H9 (cell line): ENCODE results near the gene FARS2. TPM values are rescaled to one million over a fixed set of nuclear protein-coding genes. Genes with fewer than 3 reads are reported as not detected.

ENCODE experiments used
- DNase-seq: peaks from one replicate; pipeline ENCODE4 v3.0.0-alpha.2; 2017
- H2AFZ ChIP-seq: one replicate; pipeline ENCODE4 v1.6.1; 2013; ENCODE audit warnings: mild to moderate bottlenecking, low read length, control low read depth, moderate library complexity
- H2AK5ac ChIP-seq: 2 replicates; pipeline ENCODE4 v1.6.1; 2013; ENCODE audit warnings: low read length, control low read depth, mixed read lengths; ENCODE audit not compliant: insufficient read length
- H2BK120ac ChIP-seq: one replicate; pipeline ENCODE4 v1.6.1; 2013; ENCODE audit warnings: low read depth, mild to moderate bottlenecking, low read length, control low read depth, inconsistent platforms; ENCODE audit not compliant: poor library complexity, severe bottlenecking
- H2BK12ac ChIP-seq: 2 replicates; pipeline ENCODE4 v1.6.1; 2013; ENCODE audit warnings: low read length, control low read depth, mixed read lengths, low read depth; ENCODE audit not compliant: insufficient read length
- H2BK15ac ChIP-seq: 2 replicates; pipeline ENCODE4 v1.6.1; 2013; ENCODE audit warnings: low read depth, low read length, control low read depth
- H2BK20ac ChIP-seq: one replicate; pipeline ENCODE4 v1.6.1; 2013; ENCODE audit warnings: low read depth, mild to moderate bottlenecking, low read length, control low read depth, inconsistent platforms; ENCODE audit not compliant: poor library complexity, severe bottlenecking
- H2BK5ac ChIP-seq: 2 replicates; pipeline ENCODE4 v1.6.1; 2013; ENCODE audit warnings: low read length, control low read depth, mixed read lengths; ENCODE audit not compliant: insufficient read length
- H3K14ac ChIP-seq: 2 replicates; pipeline ENCODE4 v1.6.1; 2013; ENCODE audit warnings: low read length, control low read depth; ENCODE audit not compliant: insufficient read depth
- H3K18ac ChIP-seq: 2 replicates; pipeline ENCODE4 v1.6.1; 2013; ENCODE audit warnings: low read depth, mild to moderate bottlenecking, mixed read lengths, low read length, control low read depth; ENCODE audit not compliant: insufficient read length
- H3K23ac ChIP-seq: 2 replicates; pipeline ENCODE4 v1.6.1; 2013; ENCODE audit warnings: low read length, control low read depth, mixed read lengths, low read depth; ENCODE audit not compliant: insufficient read length
- H3K23me2 ChIP-seq: 2 replicates; pipeline ENCODE4 v1.6.1; 2013; ENCODE audit warnings: low read depth, mild to moderate bottlenecking, mixed read lengths, low read length, control low read depth; ENCODE audit not compliant: insufficient read length, poor library complexity, severe bottlenecking
- H3K27ac ChIP-seq: 2 replicates; pipeline ENCODE4 v1.5.1; 2013; ENCODE audit warnings: low read length, control low read depth, mixed read lengths, low read depth; ENCODE audit not compliant: insufficient read length
- H3K27me3 ChIP-seq: 2 replicates; pipeline ENCODE4 v1.6.1; 2013; ENCODE audit warnings: low read length, control low read depth, inconsistent platforms; ENCODE audit not compliant: insufficient read depth
- H3K4ac ChIP-seq: 2 replicates; pipeline ENCODE4 v1.6.1; 2013; ENCODE audit warnings: low read depth, mild to moderate bottlenecking, control low read depth, inconsistent platforms, low read length, moderate library complexity
- H3K4me1 ChIP-seq: 2 replicates; pipeline ENCODE4 v1.6.1; 2013; ENCODE audit warnings: low read length, control low read depth, inconsistent platforms; ENCODE audit not compliant: insufficient read depth
- H3K4me2 ChIP-seq: 2 replicates; pipeline ENCODE4 v1.6.1; 2013; ENCODE audit warnings: low read length, control low read depth, mixed read lengths; ENCODE audit not compliant: insufficient read length, insufficient read depth
- H3K56ac ChIP-seq: 2 replicates; pipeline ENCODE4 v1.6.1; 2013; ENCODE audit warnings: low read depth, mild to moderate bottlenecking, mixed read lengths, low read length, control low read depth; ENCODE audit not compliant: insufficient read length
- H3K79me1 ChIP-seq: 2 replicates; pipeline ENCODE4 v1.6.1; 2013; ENCODE audit warnings: low read depth, mild to moderate bottlenecking, moderate library complexity, low read length, control low read depth, inconsistent platforms; ENCODE audit not compliant: insufficient read depth, poor library complexity, severe bottlenecking
- H3K79me2 ChIP-seq: 2 replicates; pipeline ENCODE4 v1.6.1; 2013; ENCODE audit warnings: low read length, control low read depth, inconsistent platforms; ENCODE audit not compliant: insufficient read depth
- H3K9ac ChIP-seq: 2 replicates; pipeline ENCODE4 v1.6.1; 2013; ENCODE audit warnings: low read length, control low read depth, mixed read lengths; ENCODE audit not compliant: insufficient read length; ENCODE audit errors: extremely low read depth
- H3K9me3 ChIP-seq: one replicate; pipeline ENCODE4 v1.6.1; 2013; ENCODE audit warnings: low read depth, low read length, inconsistent platforms; ENCODE audit not compliant: control insufficient read depth
- H3T11ph ChIP-seq: one replicate; pipeline ENCODE4 v1.6.1; 2013; ENCODE audit warnings: mild to moderate bottlenecking, low read length, control low read depth, inconsistent platforms
- H4K20me1 ChIP-seq: one replicate; pipeline ENCODE4 v1.6.1; 2013; ENCODE audit not compliant: control insufficient read depth, insufficient read length, insufficient read depth
- H4K5ac ChIP-seq: 2 replicates; pipeline ENCODE4 v1.6.1; 2013; ENCODE audit warnings: low read depth, mild to moderate bottlenecking, mixed read lengths, low read length, control low read depth; ENCODE audit not compliant: insufficient read length
- H4K8ac ChIP-seq: replicated peaks from 2 replicates; pipeline ENCODE4 v1.6.1; 2013; ENCODE audit warnings: low read length, control low read depth, mixed read lengths, low read depth; ENCODE audit not compliant: insufficient read length
- H4K91ac ChIP-seq: 2 replicates; pipeline ENCODE4 v1.6.1; 2013; ENCODE audit warnings: low read depth, mild to moderate bottlenecking, moderate library complexity, mixed read lengths, low read length, control low read depth; ENCODE audit not compliant: insufficient read length
- H3K27ac Mint-ChIP-seq, 3 experiments: 2 replicates in 2 of 3; 3 replicates in 1 of 3; pipeline ENCODE4 v1.8.0; 2020 to 2021; ENCODE audit warnings: mixed read lengths in 3 of 3, mild to moderate bottlenecking in 1 of 3, moderate library complexity in 1 of 3
- H3K27me3 Mint-ChIP-seq: 2 replicates; pipeline ENCODE4 v1.8.0; 2021; ENCODE audit warnings: low read depth, mild to moderate bottlenecking, moderate library complexity, mixed read lengths
- H3K36me3 Mint-ChIP-seq, 3 experiments: 2 replicates in 2 of 3; 3 replicates in 1 of 3; pipeline ENCODE4 v1.8.0; 2020 to 2021; ENCODE audit warnings: low read depth in 3 of 3, mixed read lengths in 3 of 3; ENCODE audit not compliant: insufficient read depth in 1 of 3
- H3K4me1 Mint-ChIP-seq, 2 experiments: 2 replicates each; pipeline ENCODE4 v1.8.0; 2020; ENCODE audit warnings: mixed read lengths in 2 of 2
- H3K4me3 Mint-ChIP-seq, 2 experiments: 2 replicates in 1 of 2; 3 replicates in 1 of 2; pipeline ENCODE4 v1.8.0; 2020 to 2021; ENCODE audit warnings: mild to moderate bottlenecking in 2 of 2, mixed read lengths in 2 of 2, moderate library complexity in 1 of 2
- H3K9me3 Mint-ChIP-seq, 2 experiments: 2 replicates in 1 of 2; 3 replicates in 1 of 2; pipeline ENCODE4 v1.8.0; 2020; ENCODE audit warnings: mild to moderate bottlenecking in 2 of 2, mixed read lengths in 2 of 2, moderate library complexity in 1 of 2
- WGBS: extraction: QIAGEN DNeasy Blood & Tissue Kit; methylation state at CpG from one replicate; pipeline ENCODE4 v1.1.7; 2013; ENCODE audit warnings: missing lambda C conversion rate, low lambda C conversion rate, mixed read lengths; ENCODE audit not compliant: insufficient read length; ENCODE audit errors: extremely low coverage; 5-methylcytosine and 5-hydroxymethylcytosine counted together
- total RNA-seq: library from RNA; stranded (reverse); gene quantifications from 2 replicates; pipeline ENCODE4 v1.2.1, GENCODE V29; 2021
- TF ChIP-seq, protein P1 (sequence below): fragments of 200-600 bp; sonication (generic); conservative IDR thresholded peaks from 3 replicates; pipeline ENCODE4 v1.8.0; 2021; ENCODE audit warnings: antibody characterized with exemption, mild to moderate bottlenecking

The FARS2 gene
- total RNA-seq, 1 experiment from 2014 or later: 8.5 TPM

DNA sequence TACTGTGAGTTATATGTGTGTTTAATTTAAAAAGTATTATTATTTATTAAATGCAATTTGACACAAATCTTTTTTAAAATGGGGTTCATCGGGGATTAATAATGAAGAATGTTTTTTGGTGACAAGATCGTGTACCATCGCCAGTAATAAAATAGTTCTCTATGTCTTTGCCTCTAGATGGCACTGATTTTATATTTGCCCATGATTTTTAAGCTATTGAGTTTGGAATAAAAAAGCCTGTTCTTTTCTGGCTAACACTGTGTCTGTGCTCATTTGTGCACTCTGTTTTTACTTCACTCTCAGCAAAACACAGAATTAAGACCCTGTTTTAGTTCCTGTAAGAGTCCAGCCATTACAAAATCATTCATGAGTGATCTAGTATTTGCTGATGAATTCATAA is 127.0 kb downstream of the FARS2 start:
- Histone ChIP-seq H2BK12ac (no peak overlapping the region), H2BK20ac (no peak overlapping the region), H3K4me2 (no peak overlapping the region), H2BK5ac (no peak overlapping the region), H3K18ac (no peak overlapping the region), H4K8ac (no peak overlapping the region), H2BK120ac (no peak overlapping the region), H4K20me1 (no peaks in the 10 kb centered on the region), H4K5ac (no peak overlapping the region), H3K23ac (no peak overlapping the region), H2AK5ac (no peak overlapping the region), H2AFZ (no peak overlapping the region), H3K4me1 (no peaks in the 10 kb centered on the region), H3K23me2 (no peaks in the 10 kb centered on the region), H3K79me2 (no peaks in the 10 kb centered on the region), H3K4ac (no peak overlapping the region), H3K79me1 (no peaks in the 10 kb centered on the region), H3K56ac (no peak overlapping the region), H3K14ac (no peak overlapping the region), H3K27ac (no peak overlapping the region), H3K9ac (no peak overlapping the region), H3K9me3 (no peaks in the 10 kb centered on the region), H2BK15ac (no peak overlapping the region), H3T11ph (no peak overlapping the region), H3K27me3 (no peaks in the 10 kb centered on the region), H4K91ac (no peak overlapping the region)
- H3K36me3 Mint-ChIP-seq: no peaks in the 10 kb centered on the region
- DNase-seq: no peak
- WGBS: no CpG with 5 or more reads among the region's 3 CpGs
- H3K27me3 Mint-ChIP-seq: no peaks in the 10 kb centered on the region
- no peaks in the 10 kb centered on the region for H3K4me1 Mint-ChIP-seq
- H3K9me3 Mint-ChIP-seq: no peaks in the 10 kb centered on the region
- no peak overlapping the region for H3K27ac Mint-ChIP-seq
- TF ChIP-seq, protein P1, sequence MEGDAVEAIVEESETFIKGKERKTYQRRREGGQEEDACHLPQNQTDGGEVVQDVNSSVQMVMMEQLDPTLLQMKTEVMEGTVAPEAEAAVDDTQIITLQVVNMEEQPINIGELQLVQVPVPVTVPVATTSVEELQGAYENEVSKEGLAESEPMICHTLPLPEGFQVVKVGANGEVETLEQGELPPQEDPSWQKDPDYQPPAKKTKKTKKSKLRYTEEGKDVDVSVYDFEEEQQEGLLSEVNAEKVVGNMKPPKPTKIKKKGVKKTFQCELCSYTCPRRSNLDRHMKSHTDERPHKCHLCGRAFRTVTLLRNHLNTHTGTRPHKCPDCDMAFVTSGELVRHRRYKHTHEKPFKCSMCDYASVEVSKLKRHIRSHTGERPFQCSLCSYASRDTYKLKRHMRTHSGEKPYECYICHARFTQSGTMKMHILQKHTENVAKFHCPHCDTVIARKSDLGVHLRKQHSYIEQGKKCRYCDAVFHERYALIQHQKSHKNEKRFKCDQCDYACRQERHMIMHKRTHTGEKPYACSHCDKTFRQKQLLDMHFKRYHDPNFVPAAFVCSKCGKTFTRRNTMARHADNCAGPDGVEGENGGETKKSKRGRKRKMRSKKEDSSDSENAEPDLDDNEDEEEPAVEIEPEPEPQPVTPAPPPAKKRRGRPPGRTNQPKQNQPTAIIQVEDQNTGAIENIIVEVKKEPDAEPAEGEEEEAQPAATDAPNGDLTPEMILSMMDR: no peak
- H3K4me3 Mint-ChIP-seq: no peak overlapping the region
